K562 (cell line): Measurements from ENCODE around the gene ZFYVE27. TPM values are rescaled to one million over a fixed set of nuclear protein-coding genes. Genes with fewer than 3 reads are reported as not detected.

Experiments
- ATAC-seq: fragments of 200-7000 bp; cut with Tn5 transposase; 3 replicates; pipeline ENCODE4 v1.9.1; 2020; ENCODE audit warnings: moderate library complexity
- BruUV-seq: library from RNA; stranded (reverse); fragments of 400-500 nt; replicated peaks from 2 replicates; lab custom pipeline; 2021; lab: Mats Ljungman, UMichigan
- CTCF ChIA-PET: fragments of 300-600 bp; formaldehyde crosslinking; extraction: SDS; loops from one replicate; lab custom pipeline; 2021; ENCODE audit warnings: low intra/inter-chr PET ratio; lab: Yijun Ruan, JAX
- POLR2A ChIA-PET: fragments of 300-600, 350-650 bp; sonication (Branson Sonifier 250); formaldehyde crosslinking; extraction: SDS; loops from one replicate; lab custom pipeline; 2021; ENCODE audit warnings: antibody characterized with exemption, inconsistent platforms; lab: Yijun Ruan, JAX
- DNase-seq, 4 experiments: peaks; one replicate each; pipeline versions ENCODE4 v3.0.0 to v3.0.0-alpha.2; 2011 to 2018; ENCODE audit warnings: low spot score in 3 of 4, mixed read lengths in 3 of 4; ENCODE audit errors: extremely low read depth in 1 of 4
- FAIRE-seq: peaks from 2 replicates; lab custom pipeline; 2011; peaks lifted over from hg19 to GRCh38; lab: Jason Lieb, UNC
- H2AFZ ChIP-seq: 2 replicates; pipeline ENCODE4 v1.6.0; 2011; ENCODE audit warnings: low read depth, low read length, control low read depth, inconsistent platforms
- H3K27ac ChIP-seq: fragments of 200-600 bp; 3 replicates; pipeline ENCODE4 v1.8.0; 2011; ENCODE audit warnings: low read depth, mild to moderate bottlenecking, control low read depth, inconsistent platforms, low read length, moderate library complexity, mixed read lengths; ENCODE audit errors: extremely low read depth
- H3K27me3 ChIP-seq, 2 experiments: fragments of 300-600 bp in 1 of 2; 2 replicates in 1 of 2; 3 replicates in 1 of 2; pipeline versions ENCODE4 v1.6.0 to v1.8.0; 2011; ENCODE audit warnings: inconsistent platforms in 2 of 2, low read length in 2 of 2, mild to moderate bottlenecking in 1 of 2, mixed read lengths in 1 of 2, moderate library complexity in 1 of 2; ENCODE audit not compliant: control insufficient read depth in 2 of 2, insufficient read depth in 2 of 2
- H3K36me3 ChIP-seq: fragments of 300-600 bp; 3 replicates; pipeline ENCODE4 v1.8.0; 2011; ENCODE audit warnings: mild to moderate bottlenecking, low read length, inconsistent platforms; ENCODE audit not compliant: control insufficient read depth, insufficient read depth
- H3K4me1 ChIP-seq, 2 experiments: fragments of 200-600 bp in 1 of 2; replicated peaks in 1 of 2; 2 replicates in 1 of 2; 3 replicates in 1 of 2; pipeline versions ENCODE4 v1.5.1 to v1.8.0; 2011; ENCODE audit warnings: inconsistent platforms in 2 of 2, low read length in 2 of 2, mild to moderate bottlenecking in 1 of 2, mixed read lengths in 1 of 2, moderate library complexity in 1 of 2; ENCODE audit not compliant: control insufficient read depth in 2 of 2, insufficient read depth in 2 of 2
- H3K4me2 ChIP-seq: 2 replicates; pipeline ENCODE4 v1.6.1; 2011; ENCODE audit warnings: low read length, control low read depth, inconsistent platforms, mixed read lengths; ENCODE audit not compliant: insufficient read depth
- H3K4me3 ChIP-seq: fragments of 200-600 bp; sonication (generic), shearing (Covaris generic); 2 replicates; pipeline ENCODE4 v1.5.1; 2016; ENCODE audit warnings: control low read depth, inconsistent platforms
- H3K79me2 ChIP-seq: fragments of 200-600 bp; 3 replicates; pipeline ENCODE4 v1.8.0; 2011; ENCODE audit warnings: low read length, inconsistent platforms; ENCODE audit not compliant: control insufficient read depth, insufficient read depth
- H3K9ac ChIP-seq, 2 experiments: 2 replicates each; pipeline versions ENCODE4 v1.6.0 to v1.6.1; 2011; ENCODE audit warnings: low read depth in 2 of 2, low read length in 2 of 2, control low read depth in 1 of 2, inconsistent platforms in 1 of 2, mild to moderate bottlenecking in 1 of 2, mixed read lengths in 1 of 2; ENCODE audit not compliant: insufficient read depth in 1 of 2
- H3K9me1 ChIP-seq: one replicate; pipeline ENCODE4 v1.6.0; 2011; ENCODE audit warnings: inconsistent platforms, mild to moderate bottlenecking, low read length, moderate library complexity; ENCODE audit not compliant: control insufficient read depth, insufficient read depth
- H3K9me3 ChIP-seq: replicated peaks from 2 replicates; pipeline ENCODE4 v1.5.1; 2011; ENCODE audit warnings: low read depth, low read length, inconsistent platforms; ENCODE audit not compliant: control insufficient read depth, insufficient read depth
- H4K20me1 ChIP-seq: replicated peaks from 2 replicates; pipeline ENCODE4 v1.6.1; 2011; ENCODE audit warnings: low read length, inconsistent platforms, mixed read lengths; ENCODE audit not compliant: control insufficient read depth, insufficient read depth
- CREBBP ChIP-seq: IDR thresholded peaks from one replicate; pipeline ENCODE4 v1.6.1; 2012; ENCODE audit warnings: low read depth, mild to moderate bottlenecking, control low read depth, inconsistent platforms, low read length
- HOMEZ ChIP-seq: fragments of 250-450 bp; sonication (Bioruptor Pico); IDR thresholded peaks from 2 replicates; pipeline ENCODE4 v1.4.0; 2020; ENCODE audit warnings: mild to moderate bottlenecking, moderate library complexity
- MAFK ChIP-seq: IDR thresholded peaks from 2 replicates; pipeline ENCODE4 v1.6.1; 2011; ENCODE audit warnings: low read length, improper control_type of control experiment
- PHF21A ChIP-seq: fragments of 450-650 bp; IDR thresholded peaks from 2 replicates; pipeline ENCODE4 v1.6.1; 2017; ENCODE audit warnings: low read depth, borderline replicate concordance
- POLR2G ChIP-seq: fragments of 200-400 bp; formaldehyde crosslinking; IDR thresholded peaks from 2 replicates; pipeline ENCODE4 v1.6.1; 2017; ENCODE audit warnings: low read depth, mild to moderate bottlenecking, antibody characterized with exemption, low read length, moderate library complexity
- RFX1 ChIP-seq: fragments of 450-650 bp; IDR thresholded peaks from 2 replicates; pipeline ENCODE4 v1.6.1; 2016; ENCODE audit warnings: mild to moderate bottlenecking, moderate library complexity
- SAFB2 ChIP-seq: fragments of 200-400 bp; formaldehyde crosslinking; IDR thresholded peaks from 2 replicates; pipeline ENCODE4 v1.6.1; 2018; ENCODE audit warnings: borderline replicate concordance, low read length, low read depth, moderate library complexity; ENCODE audit not compliant: severe bottlenecking
- ZFP91 ChIP-seq: sonication (generic); formaldehyde crosslinking; IDR thresholded peaks from 2 replicates; pipeline ENCODE4 v1.8.0; 2022; ENCODE audit warnings: mild to moderate bottlenecking, missing genetic modification reagents
- ZNF165 ChIP-seq: fragments of 250-450 bp; sonication (Bioruptor Pico); IDR thresholded peaks from 2 replicates; pipeline ENCODE4 v1.4.0; 2020; ENCODE audit warnings: borderline replicate concordance
- ZNF253 ChIP-seq: fragments of 250-450 bp; sonication (Bioruptor Pico); conservative IDR thresholded peaks from 2 replicates; pipeline ENCODE4 v1.6.1; 2021; ENCODE audit warnings: mild to moderate bottlenecking
- WGBS: fragments of 100-300 bp; shearing (Covaris generic); methylation state at CpG from one replicate; pipeline ENCODE4 v1.1.6; 2016; ENCODE audit warnings: low coverage, mixed read lengths; ENCODE audit not compliant: insufficient coverage; ENCODE audit errors: missing lambda C conversion rate; 5-methylcytosine and 5-hydroxymethylcytosine counted together
- in situ Hi-C: fragments of 300-500 bp; cut with MboI; formaldehyde crosslinking; loops from 4 replicates; pipeline ENCODE4 v1.15.0; 2018; ENCODE audit warnings: inconsistent platforms, mixed read lengths
- intact Hi-C: fragments of 100-400 bp; cut with micrococcal nuclease; formaldehyde crosslinking; loops from 2 replicates; pipeline ENCODE4 v1.14.2; 2022
- polyA plus RNA-seq, 8 experiments: library from polyadenylated mRNA; depleted of rRNA in 4 of 8; stranded (reverse) in 5 of 8; unstranded in 3 of 8; fragments of >200 nt; fragmentation: Nextera tagmentation in 2 of 8; fragmentation: Illumina TruSeq in 1 of 8; extraction: Ambion mirVana in 2 of 8; extraction: Trizol in 1 of 8; gene quantifications; 2 replicates each; pipeline versions ENCODE4 v1.2.1 to v1.2.3, GENCODE V29; 2011 to 2014; ENCODE audit warnings: inconsistent platforms in 1 of 8, missing spikeins in 1 of 8
- total RNA-seq, 7 experiments: library from RNA; depleted of rRNA in 6 of 7; stranded (reverse); fragments of >200 nt in 6 of 7; fragmentation: Illumina TruSeq in 2 of 7; extraction: Trizol in 2 of 7; gene quantifications; 2 replicates each; pipeline versions ENCODE4 v1.2.1 to v1.2.3, GENCODE V29; 2011 to 2021; ENCODE audit warnings: low replicate concordance in 1 of 7
- TF ChIP-seq, protein P1 (sequence below): fragments of 450-650 bp; IDR thresholded peaks from 2 replicates; pipeline ENCODE4 v1.6.1; 2016

The ZFYVE27 gene
- total and polyA plus RNA-seq, 9 of the 15 experiments (the other 6 are each of a cell fraction or from before 2014, with no cell fraction given) = 0.81 to 21.9 (median 15.3) TPM

- H4K20me1 ChIP-seq = no peaks in the 10 kb centered on the region; the same call in 1 of the 2 replicates
- intact Hi-C loops = no loop called here
- H3K27ac ChIP-seq = no peak overlapping the region
- H3K4me2 ChIP-seq = no peak overlapping the region
- POLR2A ChIA-PET = interaction anchor here (0.6 to 0.7 kb wide), 2 partner anchors 17 to 19 kb away, joined by 3 read pairs; no protein-coding TSS in a partner anchor
- H3K9me3 ChIP-seq = no peaks in the 10 kb centered on the region
- TF ChIP-seq MAFK (no peak), POLR2G (peak; percentile 19; the same call in 1 of the 2 replicates)
- H3K79me2 ChIP-seq = no peaks in the 10 kb centered on the region
- H3K4me1 ChIP-seq = peaks cover 0 to 6% of the 10 kb centered on the region in 2 experiments; a peak in 2 of 5 replicates
- no peaks in the 10 kb centered on the region for H3K27me3 ChIP-seq
- H2AFZ ChIP-seq = no peak overlapping the region
- no peaks in the 10 kb centered on the region for H3K9me1 ChIP-seq
- H3K4me3 ChIP-seq = no peak overlapping the region
- no peak overlapping the region for H3K9ac ChIP-seq
- BruUV-seq = no TSS peak
- ATAC-seq (no peak), FAIRE-seq (no peak), DNase-seq (no peak)
- peaks cover 32% of the 10 kb centered on the region; the same call in 1 of the 3 replicates for H3K36me3 ChIP-seq
- CTCF ChIA-PET = no interaction called here
- in situ Hi-C loops = loop anchor here (25.0 kb wide), 1 partner anchor 100 kb away; no protein-coding TSS in a partner anchor
- 87% methylated on average over 8 of the region's 10 CpGs for WGBS
Observed at GRCh38 chr10:97762056-97762455, 25.1 kb downstream of the ZFYVE27 start.

- CTCF ChIA-PET = no interaction called here
- no TSS peak for BruUV-seq
- FAIRE-seq = no peak
Observed at GRCh38 chr10:97762816-97763215, 25.9 kb downstream of the ZFYVE27 start.

More at GRCh38 chr10:97762816-97763215, 25.9 kb downstream of the ZFYVE27 start:
- no peaks in the 10 kb centered on the region; the same call in 1 of the 2 replicates for H4K20me1 ChIP-seq
- no peak overlapping the region for H3K4me3 ChIP-seq
- no peak overlapping the region for H2AFZ ChIP-seq
- no peak for DNase-seq
- no peak for ATAC-seq
- 88% methylated on average over 4 of the region's 5 CpGs for WGBS
- H3K9me1 ChIP-seq = no peaks in the 10 kb centered on the region
- POLR2A ChIA-PET = interaction anchor here (1.0 kb wide), 1 partner anchor 18 kb away, joined by 4 read pairs; no protein-coding TSS in a partner anchor
- H3K36me3 ChIP-seq = peaks cover 25% of the 10 kb centered on the region; the same call in 1 of the 3 replicates
- H3K4me1 ChIP-seq = peaks cover 0 to 12% of the 10 kb centered on the region in 2 experiments; a peak in 2 of 5 replicates
- H3K4me2 ChIP-seq = no peak overlapping the region
- no peaks in the 10 kb centered on the region for H3K9me3 ChIP-seq
- TF ChIP-seq SAFB2 (no peak), ZNF165 (CRISPR knock-in tag) (no peak), RFX1 (no peak), ZFP91 (CRISPR knock-in tag) (no peak), PHF21A (no peak), CREBBP (no peak), HOMEZ (CRISPR knock-in tag) (no peak), ZNF253 (CRISPR knock-in tag) (no peak)
- TF ChIP-seq, protein P1, sequence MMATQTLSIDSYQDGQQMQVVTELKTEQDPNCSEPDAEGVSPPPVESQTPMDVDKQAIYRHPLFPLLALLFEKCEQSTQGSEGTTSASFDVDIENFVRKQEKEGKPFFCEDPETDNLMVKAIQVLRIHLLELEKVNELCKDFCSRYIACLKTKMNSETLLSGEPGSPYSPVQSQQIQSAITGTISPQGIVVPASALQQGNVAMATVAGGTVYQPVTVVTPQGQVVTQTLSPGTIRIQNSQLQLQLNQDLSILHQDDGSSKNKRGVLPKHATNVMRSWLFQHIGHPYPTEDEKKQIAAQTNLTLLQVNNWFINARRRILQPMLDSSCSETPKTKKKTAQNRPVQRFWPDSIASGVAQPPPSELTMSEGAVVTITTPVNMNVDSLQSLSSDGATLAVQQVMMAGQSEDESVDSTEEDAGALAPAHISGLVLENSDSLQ = no peak
- TF ChIP-seq, all 486 proteins: peak for 0
- in situ Hi-C loops (loop anchor here (25.0 kb wide), 1 partner anchor 99 kb away; no protein-coding TSS in a partner anchor), intact Hi-C loops (no loop called here)
- H3K27ac ChIP-seq = no peak overlapping the region
- H3K27me3 ChIP-seq = no peaks in the 10 kb centered on the region
- peak overlapping the region in 1 of 2 experiments; percentile 45; a peak in 1 of 4 replicates for H3K9ac ChIP-seq
- no peaks in the 10 kb centered on the region for H3K79me2 ChIP-seq
